Sigmoid colon (tissue), 7 donors: ENCODE measurements around the gene CILP2. TPM values are rescaled to one million over a fixed set of nuclear protein-coding genes. Genes with fewer than 3 reads are reported as not detected.

Source experiments
- DNase-seq: peaks from one replicate; pipeline ENCODE4 v3.0.0-alpha.2; 2019
- H3K27ac ChIP-seq, 4 donors: fragments of 200-600 bp; sonication (generic); one replicate each; pipeline ENCODE4 v1.5.1; 2016 to 2019; ENCODE audit warnings: mild to moderate bottlenecking in 1 of 4
- H3K27me3 ChIP-seq, 3 donors: fragments of 200-600 bp; sonication (generic); one replicate each; pipeline ENCODE4 v1.5.1; 2019; ENCODE audit warnings: mild to moderate bottlenecking in 1 of 3
- H3K36me3 ChIP-seq, 4 donors: fragments of 200-600 bp; sonication (generic); one replicate each; pipeline ENCODE4 v1.5.1; 2016 to 2019
- H3K4me1 ChIP-seq, 4 donors: fragments of 200-600 bp; sonication (generic); one replicate each; pipeline ENCODE4 v1.5.1; 2017 to 2019
- H3K4me3 ChIP-seq, 4 donors: fragments of 200-600 bp; sonication (generic); one replicate each; pipeline ENCODE4 v1.5.1; 2017 to 2019; ENCODE audit warnings: mild to moderate bottlenecking in 2 of 4, moderate library complexity in 1 of 4
- H3K9me3 ChIP-seq, 4 donors: fragments of 200-600 bp in 3 of 4; sonication (generic) in 3 of 4; one replicate each; pipeline versions ENCODE4 v1.5.1 to v1.6.1; 2013 to 2019
- CTCF ChIP-seq, 4 experiments: fragments of 450-650 bp in 3 of 4; fragments of 200-600 bp in 1 of 4; IDR thresholded peaks; one replicate each; pipeline ENCODE4 v1.5.1; 2016 to 2019; ENCODE audit warnings: antibody characterized with exemption in 4 of 4, mild to moderate bottlenecking in 3 of 4, moderate library complexity in 2 of 4
- EP300 ChIP-seq, 4 donors: sonication (generic); formaldehyde crosslinking; IDR thresholded peaks; one replicate each; pipeline ENCODE4 v1.6.1; 2017; ENCODE audit warnings: antibody characterized with exemption in 4 of 4
- POLR2A ChIP-seq, 2 donors: fragments of 450-650 bp; IDR thresholded peaks; one replicate each; pipeline ENCODE4 v1.6.1; 2016; ENCODE audit warnings: antibody characterized with exemption in 2 of 2, mild to moderate bottlenecking in 2 of 2, moderate library complexity in 2 of 2
- POLR2AphosphoS5 ChIP-seq, 4 donors: sonication (generic); formaldehyde crosslinking; IDR thresholded peaks; one replicate each; pipeline ENCODE4 v1.6.1; 2017; ENCODE audit warnings: antibody characterized with exemption in 4 of 4
- WGBS, 2 donors: extraction: QIAGEN DNeasy Blood & Tissue Kit; methylation state at CpG; one replicate each; pipeline ENCODE4 v1.1.7; 2013; 5-methylcytosine and 5-hydroxymethylcytosine counted together
- intact Hi-C: fragments of 100-400 bp; cut with DNase I; formaldehyde crosslinking; loops from one replicate; pipeline ENCODE4 v1.15.1; 2023
- polyA plus RNA-seq, 3 donors: library from polyadenylated mRNA; stranded (reverse); fragments of 200-250 nt; gene quantifications; one replicate each; pipeline ENCODE4 v1.2.3, GENCODE V29; 2013
- total RNA-seq, 4 donors: library from RNA; depleted of rRNA; stranded (reverse); fragments of >200 nt; gene quantifications; one replicate each; pipeline ENCODE4 v1.1.0, GENCODE V29; 2016
- donor health status: healthy with polysubstance abuse.
- donor health status: Bipolar disorder and iron deficiency.
- donor health status: healthy.

CILP2 gene
- total and polyA plus RNA-seq, 7 donors, result 0.16 to 0.29 TPM; not detected in 5

DNA sequence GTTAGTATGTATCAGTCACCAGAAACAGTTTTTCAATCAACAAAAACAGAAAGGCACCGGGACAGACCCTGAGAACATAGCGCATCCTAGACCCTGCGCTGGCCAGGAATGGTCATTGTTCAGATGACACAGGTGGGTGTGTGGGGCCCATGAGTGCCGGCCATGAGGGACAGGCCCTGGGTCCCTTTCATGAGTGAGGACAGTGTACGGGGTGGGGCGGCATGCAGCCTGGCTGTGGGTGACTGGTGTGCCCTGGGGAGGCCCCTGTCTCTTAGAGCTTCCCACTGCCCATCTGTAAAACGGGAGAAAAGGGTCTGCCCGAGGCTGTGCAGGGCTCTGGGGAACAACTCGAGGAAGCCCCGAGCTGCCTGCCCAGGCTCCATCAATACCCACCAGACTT lies 54.6 kb downstream of the CILP2 start:
- Histone ChIP-seq H3K27me3 (no peaks in the 10 kb centered on the region), H3K9me3 (no peaks in the 10 kb centered on the region), H3K27ac (no peak overlapping the region), H3K4me1 (peaks cover 0 to 15% (median 9%) of the 10 kb centered on the region in 4 donors), H3K4me3 (no peak overlapping the region), H3K36me3 (no peaks in the 10 kb centered on the region)
- no peak for DNase-seq
- 97% methylated on average over 10 of the region's 10 CpGs for WGBS, 2 donors
- TF ChIP-seq POLR2A (IDR thresholded peaks at IDR 0.05), result no peak
- TF ChIP-seq POLR2AphosphoS5 (IDR thresholded peaks at IDR 0.05), result no peak
- intact Hi-C loops, result no loop called here

DNA sequence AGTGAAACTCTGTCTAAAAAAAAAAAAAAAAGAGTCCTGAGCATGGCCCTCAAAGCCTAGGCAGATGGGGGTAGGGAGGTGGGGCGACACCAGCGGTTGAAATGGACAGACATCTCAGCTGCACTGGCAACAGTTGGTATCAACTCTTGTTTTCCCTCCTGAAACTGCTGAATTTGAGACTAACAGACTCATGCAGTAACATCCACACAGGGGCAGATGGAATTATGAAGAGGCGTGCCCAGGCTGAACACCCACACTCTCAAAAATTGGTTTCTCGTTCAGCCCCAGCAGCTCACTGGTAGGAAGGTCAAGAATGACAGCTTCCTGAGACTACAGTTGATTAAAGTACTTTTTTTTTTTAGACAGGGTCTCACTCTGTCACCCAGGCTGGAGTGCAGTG lies 56.3 kb downstream of the CILP2 start:
- Histone ChIP-seq H3K4me3 (no peak overlapping the region), H3K4me1 (peaks cover 0 to 15% (median 9%) of the 10 kb centered on the region in 4 donors), H3K36me3 (no peaks in the 10 kb centered on the region), H3K9me3 (no peaks in the 10 kb centered on the region), H3K27me3 (no peaks in the 10 kb centered on the region), H3K27ac (no peak overlapping the region)
- WGBS, 2 donors, result 85 to 94% methylated on average over 4 of the region's 4 CpGs
- intact Hi-C loops, result no loop called here
- DNase-seq, result no peak
- no peak for TF ChIP-seq EP300 (IDR thresholded peaks at IDR 0.05)
- TF ChIP-seq POLR2A (IDR thresholded peaks at IDR 0.05), result no peak
- TF ChIP-seq CTCF (IDR thresholded peaks at IDR 0.05), result no peak
- no peak for TF ChIP-seq POLR2AphosphoS5 (IDR thresholded peaks at IDR 0.05)

DNA sequence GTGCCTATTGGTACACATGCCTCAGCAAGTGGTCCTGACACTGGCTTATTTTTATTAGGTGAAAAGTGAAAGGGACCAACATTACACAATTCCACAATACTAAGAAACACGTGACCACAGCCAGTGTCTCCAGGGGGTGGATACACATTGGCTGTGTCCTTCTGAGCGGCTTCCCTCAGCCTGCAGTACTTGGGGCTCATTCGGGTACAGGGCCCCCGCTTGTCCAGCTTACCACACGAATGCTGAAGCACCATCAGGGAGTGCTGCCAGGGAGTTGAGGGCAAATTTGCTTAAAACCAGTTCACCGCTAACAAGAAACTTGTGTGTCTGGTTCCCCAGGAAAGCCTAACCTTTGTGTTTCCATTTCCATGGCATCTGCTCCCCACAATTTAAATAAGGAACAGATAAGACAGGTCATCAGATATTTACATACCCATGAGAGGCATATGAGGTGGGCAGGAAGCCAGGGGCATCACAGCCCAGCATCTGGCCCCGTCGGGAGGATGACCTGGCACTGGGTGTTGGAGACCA lies 57.2 kb downstream of the CILP2 start:
- DNase-seq, result no peak
- Histone ChIP-seq H3K9me3 (no peaks in the 10 kb centered on the region), H3K27ac (no peak overlapping the region), H3K36me3 (no peaks in the 10 kb centered on the region), H3K4me1 (peaks cover 0 to 15% (median 9%) of the 10 kb centered on the region in 4 donors), H3K27me3 (no peaks in the 10 kb centered on the region), H3K4me3 (no peak overlapping the region)
- WGBS, 2 donors, result 17 to 57% methylated on average over 8 of the region's 8 CpGs
- no peak for TF ChIP-seq POLR2A (IDR thresholded peaks at IDR 0.05)
- no peak for TF ChIP-seq EP300 (IDR thresholded peaks at IDR 0.05)
- TF ChIP-seq POLR2AphosphoS5 (IDR thresholded peaks at IDR 0.05), result no peak
- no peak for TF ChIP-seq CTCF (IDR thresholded peaks at IDR 0.05)
- intact Hi-C loops, result no loop called here

Other genes starting within 250 kb of the CILP2 start
- gene SUGP1, start 217.8 kb upstream of the CILP2 start, total RNA-seq, result 10 to 100 TPM; 28.8 to 51.0 (median 36.8) TPM
- gene SUGP1, start 217.8 kb upstream of the CILP2 start, polyA plus RNA-seq, result 10 to 100 TPM; 21.0 to 36.7 (median 29.6) TPM
- 10 to 100 TPM; 31.0 to 94.4 (median 44.3) TPM for gene MAU2, start 217.4 kb upstream of the CILP2 start, total RNA-seq
- gene MAU2, start 217.4 kb upstream of the CILP2 start, polyA plus RNA-seq, result 10 to 100 TPM in 2 of 3 donors, 1 to 10 TPM in 1; 7.8 to 33.3 (median 10.2) TPM
- 100 to 1,000 TPM in 1 of 4 donors, 10 to 100 TPM in 3; 18.5 to 138 (median 25.5) TPM for gene GATAD2A, start 132.6 kb upstream of the CILP2 start, total RNA-seq
- 10 to 100 TPM; 23.4 to 50.5 (median 31.0) TPM for gene GATAD2A, start 132.6 kb upstream of the CILP2 start, polyA plus RNA-seq
- 1 to 10 TPM; 1.2 to 3.3 (median 1.5) TPM for gene TSSK6, start 22.7 kb upstream of the CILP2 start, total RNA-seq
- gene TSSK6, start 22.7 kb upstream of the CILP2 start, polyA plus RNA-seq, result 1 to 10 TPM; 1.2 to 3.0 (median 2.4) TPM
- gene NDUFA13, start 22.0 kb upstream of the CILP2 start, total RNA-seq, result 100 to 1,000 TPM in 1 of 4 donors, 10 to 100 TPM in 3; 31.3 to 110 (median 55.4) TPM
- gene NDUFA13, start 22.0 kb upstream of the CILP2 start, polyA plus RNA-seq, result 100 to 1,000 TPM; 239 to 339 (median 283) TPM
- 1 to 10 TPM in 3 of 4 donors, under 1 TPM in 1; 0.71 to 3.1 (median 1.9) TPM for gene YJEFN3, start 9.4 kb upstream of the CILP2 start, total RNA-seq
- gene YJEFN3, start 9.4 kb upstream of the CILP2 start, polyA plus RNA-seq, result 10 to 100 TPM in 1 of 3 donors, not detected in 2; 14.4 TPM
- under 1 TPM in 1 of 4 donors, not detected in 3; 0.49 TPM for gene PBX4, start 80.4 kb downstream of the CILP2 start, total RNA-seq
- gene PBX4, start 80.4 kb downstream of the CILP2 start, polyA plus RNA-seq, result 1 to 10 TPM; 1.4 to 6.1 (median 2.4) TPM
- 1 to 10 TPM in 2 of 4 donors, under 1 TPM in 2; 0.33 to 4.2 (median 1.2) TPM for gene LPAR2, start 90.0 kb downstream of the CILP2 start, total RNA-seq
- gene LPAR2, start 90.0 kb downstream of the CILP2 start, polyA plus RNA-seq, result 10 to 100 TPM in 1 of 3 donors, 1 to 10 TPM in 2; 3.6 to 19.9 (median 6.0) TPM
- gene GMIP, start 105.4 kb downstream of the CILP2 start, total RNA-seq, result 1 to 10 TPM; 5.0 to 9.1 (median 6.4) TPM
- 10 to 100 TPM; 13.2 to 37.0 (median 19.0) TPM for gene GMIP, start 105.4 kb downstream of the CILP2 start, polyA plus RNA-seq
- gene ATP13A1, start 125.4 kb downstream of the CILP2 start, total RNA-seq, result 100 to 1,000 TPM in 2 of 4 donors, 10 to 100 TPM in 2; 55.5 to 145 (median 102) TPM
- gene ATP13A1, start 125.4 kb downstream of the CILP2 start, polyA plus RNA-seq, result 10 to 100 TPM in 1 of 3 donors, 1 to 10 TPM in 2; 6.6 to 54.9 (median 7.4) TPM
- 1 to 10 TPM; 4.7 to 6.4 (median 5.7) TPM for gene ZNF101, start 130.6 kb downstream of the CILP2 start, total RNA-seq
- 10 to 100 TPM in 2 of 3 donors, 1 to 10 TPM in 1; 9.9 to 24.2 (median 10.2) TPM for gene ZNF101, start 130.6 kb downstream of the CILP2 start, polyA plus RNA-seq
- gene ZNF14, start 194.8 kb downstream of the CILP2 start, total RNA-seq, result 10 to 100 TPM in 2 of 4 donors, 1 to 10 TPM in 2; 7.8 to 14.5 (median 9.5) TPM
- gene ZNF14, start 194.8 kb downstream of the CILP2 start, polyA plus RNA-seq, result 1 to 10 TPM; 1.2 to 3.6 (median 1.4) TPM